Rectal smooth muscle tissue (tissue), 1 donor: ENCODE measurements around the gene DIPK1B.
A peak's percentile ranks its signal among the peaks of the same experiment; 100 is the strongest.

ENCODE experiments used
- H3K27ac ChIP-seq: one replicate; pipeline ENCODE4 v1.7.0; 2013; ENCODE audit warnings: low read depth, low read length, inconsistent platforms
- H3K27me3 ChIP-seq: one replicate; pipeline ENCODE4 v1.7.0; 2013; ENCODE audit warnings: low read length; ENCODE audit not compliant: control insufficient read depth, insufficient read depth
- H3K36me3 ChIP-seq: one replicate; pipeline ENCODE4 v1.7.0; 2013; ENCODE audit warnings: low read length; ENCODE audit not compliant: control insufficient read depth, insufficient read depth
- H3K4me1 ChIP-seq: one replicate; pipeline ENCODE4 v1.7.0; 2013; ENCODE audit warnings: low read length; ENCODE audit not compliant: control insufficient read depth, insufficient read depth
- H3K4me3 ChIP-seq: one replicate; pipeline ENCODE4 v1.7.0; 2013; ENCODE audit warnings: low read length
- H3K9ac ChIP-seq: one replicate; pipeline ENCODE4 v1.7.0; 2013; ENCODE audit warnings: low read length

Gene DIPK1B

GRCh38 chr9:136723362-136723976 is 11.1 kb downstream of the DIPK1B start:
- H3K4me1 ChIP-seq = peaks cover 11% of the 10 kb centered on the region
- no peak overlapping the region for H3K4me3 ChIP-seq
- no peaks in the 10 kb centered on the region for H3K27me3 ChIP-seq
- no peak overlapping the region for H3K9ac ChIP-seq
- H3K27ac ChIP-seq = no peak overlapping the region
- H3K36me3 ChIP-seq = peaks cover 37% of the 10 kb centered on the region

GRCh38 chr9:136723989-136724388 is 11.6 kb downstream of the DIPK1B start:
- Histone ChIP-seq H3K4me1 (peaks cover 14% of the 10 kb centered on the region), H3K27me3 (no peaks in the 10 kb centered on the region), H3K36me3 (peaks cover 37% of the 10 kb centered on the region), H3K27ac (no peak overlapping the region), H3K9ac (no peak overlapping the region), H3K4me3 (no peak overlapping the region)

DNA sequence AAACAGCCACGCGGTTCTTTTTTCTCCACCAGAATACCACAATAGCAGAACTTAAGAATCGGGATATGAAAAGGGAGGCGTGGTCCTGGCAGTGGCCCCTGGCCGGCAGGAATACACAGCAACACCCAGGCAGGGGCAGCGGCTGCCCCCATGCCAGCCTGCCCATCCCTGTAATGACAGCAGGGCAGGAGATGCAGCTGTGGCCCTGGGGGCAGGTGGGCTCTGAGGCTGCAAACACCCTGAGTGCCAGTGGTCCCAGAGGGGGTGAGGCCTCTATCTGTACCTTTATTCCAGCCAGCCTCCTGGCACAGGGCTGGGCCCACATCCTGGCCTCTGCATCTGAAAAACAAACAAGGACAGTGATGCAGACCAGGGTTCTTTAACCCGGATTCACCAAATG is 12.4 kb downstream of the DIPK1B start:
- Histone ChIP-seq H3K4me3 (no peak overlapping the region), H3K27ac (no peak overlapping the region), H3K9ac (no peak overlapping the region), H3K27me3 (no peaks in the 10 kb centered on the region), H3K36me3 (peaks cover 37% of the 10 kb centered on the region), H3K4me1 (peaks cover 14% of the 10 kb centered on the region)

- Histone ChIP-seq H3K27ac (no peak overlapping the region), H3K9ac (no peak overlapping the region), H3K27me3 (no peaks in the 10 kb centered on the region), H3K4me1 (peaks cover 14% of the 10 kb centered on the region), H3K36me3 (peaks cover 37% of the 10 kb centered on the region), H3K4me3 (peak overlapping the region; percentile 91)
Measured at GRCh38 chr9:136725612-136726011, 13.2 kb downstream of the DIPK1B start.

GRCh38 chr9:136726118-136726517 is 13.7 kb downstream of the DIPK1B start:
- Histone ChIP-seq H3K27ac (no peak overlapping the region), H3K36me3 (peaks cover 37% of the 10 kb centered on the region), H3K4me1 (peaks cover 11% of the 10 kb centered on the region), H3K27me3 (no peaks in the 10 kb centered on the region), H3K9ac (no peak overlapping the region), H3K4me3 (peak overlapping the region; percentile 91)

- H3K4me1 ChIP-seq = peaks cover 11% of the 10 kb centered on the region
- peak overlapping the region; percentile 91 for H3K4me3 ChIP-seq
- H3K36me3 ChIP-seq = peaks cover 37% of the 10 kb centered on the region
- H3K27ac ChIP-seq = no peak overlapping the region
- no peaks in the 10 kb centered on the region for H3K27me3 ChIP-seq
- H3K9ac ChIP-seq = no peak overlapping the region
Measured at GRCh38 chr9:136726631-136727191, 14.3 kb downstream of the DIPK1B start.

- peak overlapping the region; percentile 63 for H3K27ac ChIP-seq
- H3K4me3 ChIP-seq = peak overlapping the region; percentile 91
- H3K36me3 ChIP-seq = peaks cover 29% of the 10 kb centered on the region
- H3K4me1 ChIP-seq = peaks cover 11% of the 10 kb centered on the region
- no peaks in the 10 kb centered on the region for H3K27me3 ChIP-seq
- peak overlapping the region; percentile 68 for H3K9ac ChIP-seq
Measured at GRCh38 chr9:136728080-136728547, 15.7 kb downstream of the DIPK1B start.

DNA sequence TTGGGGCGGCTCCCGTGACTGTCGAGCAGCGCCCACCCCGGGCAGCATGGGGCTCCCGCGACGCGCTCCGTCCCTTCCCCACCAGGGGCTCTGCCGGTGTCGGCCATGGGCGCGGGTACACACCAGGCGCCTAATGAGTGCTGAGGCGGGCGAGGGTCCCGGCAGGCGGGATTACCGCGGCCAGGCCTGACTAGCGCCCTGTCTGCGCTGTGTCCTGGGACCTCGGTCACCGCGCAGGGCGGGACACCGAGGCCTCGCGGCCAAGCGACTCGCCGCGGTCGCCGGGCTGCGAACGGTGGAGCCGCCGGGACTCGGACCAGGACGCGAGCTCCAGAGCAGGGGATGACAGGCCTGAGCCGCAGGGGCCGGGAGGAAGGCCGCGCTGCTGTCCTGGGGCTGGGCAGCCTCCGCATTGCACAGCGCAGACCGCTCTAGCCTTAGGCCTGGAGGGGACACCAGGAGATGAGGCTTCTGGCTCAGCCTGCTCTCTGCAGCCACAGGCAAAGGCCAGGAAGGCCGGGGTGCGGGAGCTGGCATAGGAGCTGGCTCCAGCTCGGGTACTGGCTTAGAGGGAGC is 16.3 kb downstream of the DIPK1B start:
- no peaks in the 10 kb centered on the region for H3K27me3 ChIP-seq
- H3K9ac ChIP-seq = peak overlapping the region; percentile 41
- H3K36me3 ChIP-seq = peaks cover 25% of the 10 kb centered on the region
- H3K27ac ChIP-seq = no peak overlapping the region
- peak overlapping the region; percentile 86 for H3K4me3 ChIP-seq
- peaks cover 11% of the 10 kb centered on the region for H3K4me1 ChIP-seq

GRCh38 chr9:136729144-136729543 is 16.8 kb downstream of the DIPK1B start:
- H3K4me3 ChIP-seq = peak overlapping the region; percentile 86
- H3K4me1 ChIP-seq = peaks cover 11% of the 10 kb centered on the region
- no peaks in the 10 kb centered on the region for H3K27me3 ChIP-seq
- peaks cover 20% of the 10 kb centered on the region for H3K36me3 ChIP-seq
- H3K27ac ChIP-seq = no peak overlapping the region
- no peak overlapping the region for H3K9ac ChIP-seq

GRCh38 chr9:136729926-136730325 is 17.6 kb downstream of the DIPK1B start:
- no peak overlapping the region for H3K9ac ChIP-seq
- peaks cover 11% of the 10 kb centered on the region for H3K4me1 ChIP-seq
- H3K36me3 ChIP-seq = peaks cover 15% of the 10 kb centered on the region
- no peak overlapping the region for H3K27ac ChIP-seq
- H3K4me3 ChIP-seq = no peak overlapping the region
- H3K27me3 ChIP-seq = no peaks in the 10 kb centered on the region

DNA sequence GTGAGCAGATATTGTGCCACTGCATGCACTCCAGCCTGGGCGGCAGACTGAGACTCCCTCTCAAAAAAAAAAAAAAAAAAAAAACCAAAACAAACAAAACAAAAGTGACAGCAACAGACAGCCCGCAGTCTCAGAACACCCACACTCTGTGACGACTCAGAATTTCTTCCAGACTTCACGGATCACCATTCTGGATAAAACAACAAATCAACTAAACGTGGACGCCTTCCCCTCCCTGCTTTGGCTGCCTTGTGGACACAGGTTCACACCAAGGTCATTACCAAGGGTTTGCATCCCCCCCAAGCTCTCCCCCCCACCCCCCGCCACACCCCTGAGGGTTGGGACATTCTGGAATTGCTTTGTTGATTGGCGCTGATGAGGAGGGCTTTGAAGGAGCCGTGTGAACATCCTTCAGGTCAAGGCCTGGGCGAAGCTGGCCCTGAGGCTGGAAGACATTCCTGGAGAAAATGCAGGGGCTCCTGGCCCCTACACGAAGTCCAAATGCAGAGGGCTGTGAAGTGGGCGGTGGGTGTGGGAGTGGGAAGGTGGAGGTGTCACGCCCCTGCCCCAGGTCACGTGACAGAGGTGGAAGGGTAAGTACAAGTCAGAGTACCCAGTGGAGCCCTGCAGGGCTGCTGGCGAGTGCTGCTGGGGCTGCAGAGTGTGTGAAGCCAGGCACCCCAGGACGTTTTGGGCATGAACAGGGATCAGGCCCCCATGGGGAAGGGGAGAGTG is 20.2 kb downstream of the DIPK1B start:
- Histone ChIP-seq H3K27me3 (no peaks in the 10 kb centered on the region), H3K4me3 (no peak overlapping the region), H3K9ac (no peak overlapping the region), H3K27ac (no peak overlapping the region), H3K36me3 (no peaks in the 10 kb centered on the region), H3K4me1 (peaks cover 3% of the 10 kb centered on the region)

DNA sequence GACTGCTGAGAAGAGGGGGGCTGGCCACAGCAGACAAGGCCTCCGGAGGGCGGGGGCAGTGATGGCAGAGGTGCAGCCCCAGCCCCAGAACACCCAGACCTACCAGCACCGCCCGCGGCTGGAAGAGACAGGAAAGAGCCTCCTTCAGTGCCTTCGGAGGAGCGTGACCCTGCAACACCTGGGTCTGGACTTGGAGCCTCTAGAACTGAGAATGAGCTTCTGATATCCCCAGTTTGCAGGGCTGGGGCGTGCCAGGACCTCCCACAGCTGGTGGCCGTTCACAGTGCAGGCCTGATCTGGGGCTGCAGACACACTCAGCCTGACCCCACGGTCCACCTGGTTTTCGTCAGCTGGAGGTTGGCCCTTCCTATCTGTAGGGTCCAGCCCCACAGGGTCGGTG is 21.2 kb downstream of the DIPK1B start:
- no peak overlapping the region for H3K27ac ChIP-seq
- no peak overlapping the region for H3K4me3 ChIP-seq
- no peak overlapping the region for H3K9ac ChIP-seq
- H3K4me1 ChIP-seq = peaks cover 3% of the 10 kb centered on the region
- H3K27me3 ChIP-seq = no peaks in the 10 kb centered on the region
- no peaks in the 10 kb centered on the region for H3K36me3 ChIP-seq
